ENCODE measurements around the gene ME3. TPM values are rescaled to one million over a fixed set of nuclear protein-coding genes. Genes with fewer than 3 reads are reported as not detected.

The ME3 gene
- total RNA-seq, 1 experiment from 2014 or later: 0.30 TPM

DNA sequence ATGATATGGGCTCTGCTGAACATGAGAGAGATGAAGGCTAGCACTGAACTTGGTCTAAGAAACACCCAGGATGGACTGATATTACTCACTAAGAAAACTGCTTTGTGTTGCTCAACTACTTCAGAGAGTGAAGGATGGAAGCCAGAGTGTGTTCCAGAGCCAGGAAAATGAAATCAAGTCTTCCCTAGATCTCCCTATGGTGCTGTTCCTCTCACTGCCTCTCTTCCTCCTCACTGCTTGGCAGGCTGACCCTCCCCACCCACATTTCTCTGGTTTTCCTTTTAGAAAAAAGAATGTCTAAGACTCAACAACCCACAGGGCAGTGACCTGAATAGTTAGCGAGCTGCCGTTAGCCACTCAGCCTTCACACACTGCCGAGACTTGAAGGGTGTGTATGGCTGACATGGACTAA, 232.1 kb downstream of the ME3 start:
- ATAC-seq (no peak), DNase-seq (ENCODE audit: low read depth, low spot score) (no peak)
- H3K4me3 ChIP-seq (replicated peaks in 1 of 2; ENCODE audit: low read depth in 1 of 2, low read length in 2 of 2): no peak overlapping the region
- no peaks in the 10 kb centered on the region for H3K36me3 ChIP-seq (ENCODE audit: control insufficient read depth in 1 of 2, insufficient read depth in 2 of 2, low read length in 2 of 2)
- RAD21 ChIA-PET (ENCODE audit: low non-redundant PET in 1 of 2, low total read pairs in 2 of 2, uncharacterized antibody in 2 of 2, unreplicated experiment in 2 of 2): no interaction called here
- H3K9me3 ChIP-seq (ENCODE audit: control insufficient read depth in 1 of 2, insufficient read depth in 1 of 2, low read depth in 1 of 2, low read length in 2 of 2): no peaks in the 10 kb centered on the region
- intact Hi-C loops (cut with micrococcal nuclease): no loop called here
- H2AFZ ChIP-seq (ENCODE audit: low read depth, low read length, poor library complexity, severe bottlenecking): no peak overlapping the region
- H3K27me3 ChIP-seq (ENCODE audit: insufficient read depth, low read length): no peaks in the 10 kb centered on the region
- CTCF ChIA-PET: no interaction called here
- peaks cover 9 to 17% of the 10 kb centered on the region in 2 experiments for H3K4me1 ChIP-seq (ENCODE audit: control insufficient read depth in 1 of 2, insufficient read depth in 2 of 2, low read length in 2 of 2)
- H3K9ac ChIP-seq (ENCODE audit: low read length): no peak overlapping the region
- H3K9me2 ChIP-seq (ENCODE audit: insufficient read depth): no peaks in the 10 kb centered on the region
- no peaks in the 10 kb centered on the region for H3K79me2 ChIP-seq (ENCODE audit: insufficient read depth, low read length)
- no TSS peak for BruUV-seq (replicated peaks)
- TF ChIP-seq, protein P1, sequence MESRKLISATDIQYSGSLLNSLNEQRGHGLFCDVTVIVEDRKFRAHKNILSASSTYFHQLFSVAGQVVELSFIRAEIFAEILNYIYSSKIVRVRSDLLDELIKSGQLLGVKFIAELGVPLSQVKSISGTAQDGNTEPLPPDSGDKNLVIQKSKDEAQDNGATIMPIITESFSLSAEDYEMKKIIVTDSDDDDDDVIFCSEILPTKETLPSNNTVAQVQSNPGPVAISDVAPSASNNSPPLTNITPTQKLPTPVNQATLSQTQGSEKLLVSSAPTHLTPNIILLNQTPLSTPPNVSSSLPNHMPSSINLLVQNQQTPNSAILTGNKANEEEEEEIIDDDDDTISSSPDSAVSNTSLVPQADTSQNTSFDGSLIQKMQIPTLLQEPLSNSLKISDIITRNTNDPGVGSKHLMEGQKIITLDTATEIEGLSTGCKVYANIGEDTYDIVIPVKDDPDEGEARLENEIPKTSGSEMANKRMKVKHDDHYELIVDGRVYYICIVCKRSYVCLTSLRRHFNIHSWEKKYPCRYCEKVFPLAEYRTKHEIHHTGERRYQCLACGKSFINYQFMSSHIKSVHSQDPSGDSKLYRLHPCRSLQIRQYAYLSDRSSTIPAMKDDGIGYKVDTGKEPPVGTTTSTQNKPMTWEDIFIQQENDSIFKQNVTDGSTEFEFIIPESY (IDR thresholded peaks at IDR 0.05; ENCODE audit: extremely low read depth, insufficient replicate concordance, low read length): no peak
- no peak for TF ChIP-seq YY1 (IDR thresholded peaks at IDR 0.05; ENCODE audit: extremely low read depth, insufficient replicate concordance, low read depth, low read length)
- no peak for TF ChIP-seq SRF (IDR thresholded peaks at IDR 0.05; ENCODE audit: low read depth)
- TF ChIP-seq, protein P2, sequence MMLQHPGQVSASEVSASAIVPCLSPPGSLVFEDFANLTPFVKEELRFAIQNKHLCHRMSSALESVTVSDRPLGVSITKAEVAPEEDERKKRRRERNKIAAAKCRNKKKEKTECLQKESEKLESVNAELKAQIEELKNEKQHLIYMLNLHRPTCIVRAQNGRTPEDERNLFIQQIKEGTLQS (IDR thresholded peaks at IDR 0.05): no peak
- TF ChIP-seq, protein P3, sequence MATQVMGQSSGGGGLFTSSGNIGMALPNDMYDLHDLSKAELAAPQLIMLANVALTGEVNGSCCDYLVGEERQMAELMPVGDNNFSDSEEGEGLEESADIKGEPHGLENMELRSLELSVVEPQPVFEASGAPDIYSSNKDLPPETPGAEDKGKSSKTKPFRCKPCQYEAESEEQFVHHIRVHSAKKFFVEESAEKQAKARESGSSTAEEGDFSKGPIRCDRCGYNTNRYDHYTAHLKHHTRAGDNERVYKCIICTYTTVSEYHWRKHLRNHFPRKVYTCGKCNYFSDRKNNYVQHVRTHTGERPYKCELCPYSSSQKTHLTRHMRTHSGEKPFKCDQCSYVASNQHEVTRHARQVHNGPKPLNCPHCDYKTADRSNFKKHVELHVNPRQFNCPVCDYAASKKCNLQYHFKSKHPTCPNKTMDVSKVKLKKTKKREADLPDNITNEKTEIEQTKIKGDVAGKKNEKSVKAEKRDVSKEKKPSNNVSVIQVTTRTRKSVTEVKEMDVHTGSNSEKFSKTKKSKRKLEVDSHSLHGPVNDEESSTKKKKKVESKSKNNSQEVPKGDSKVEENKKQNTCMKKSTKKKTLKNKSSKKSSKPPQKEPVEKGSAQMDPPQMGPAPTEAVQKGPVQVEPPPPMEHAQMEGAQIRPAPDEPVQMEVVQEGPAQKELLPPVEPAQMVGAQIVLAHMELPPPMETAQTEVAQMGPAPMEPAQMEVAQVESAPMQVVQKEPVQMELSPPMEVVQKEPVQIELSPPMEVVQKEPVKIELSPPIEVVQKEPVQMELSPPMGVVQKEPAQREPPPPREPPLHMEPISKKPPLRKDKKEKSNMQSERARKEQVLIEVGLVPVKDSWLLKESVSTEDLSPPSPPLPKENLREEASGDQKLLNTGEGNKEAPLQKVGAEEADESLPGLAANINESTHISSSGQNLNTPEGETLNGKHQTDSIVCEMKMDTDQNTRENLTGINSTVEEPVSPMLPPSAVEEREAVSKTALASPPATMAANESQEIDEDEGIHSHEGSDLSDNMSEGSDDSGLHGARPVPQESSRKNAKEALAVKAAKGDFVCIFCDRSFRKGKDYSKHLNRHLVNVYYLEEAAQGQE (IDR thresholded peaks at IDR 0.05; ENCODE audit: low read depth): no peak
- no peak for TF ChIP-seq EZH2phosphoT487 (IDR thresholded peaks at IDR 0.05; ENCODE audit: borderline replicate concordance)
- TF ChIP-seq CTCF (IDR thresholded peaks at IDR 0.05 in 2 of 3, conservative IDR thresholded peaks at IDR 0.05 in 1 of 3; ENCODE audit: borderline replicate concordance in 1 of 3, insufficient read depth in 1 of 3, low read depth in 2 of 3, low read length in 2 of 3): no peak
- no peak for TF ChIP-seq ELF1 (IDR thresholded peaks at IDR 0.05; ENCODE audit: borderline replicate concordance, low read depth)
- no peak for TF ChIP-seq ZNF274 (IDR thresholded peaks at IDR 0.05; ENCODE audit: low read depth, low read length)
- TF ChIP-seq SIN3A (IDR thresholded peaks at IDR 0.05; ENCODE audit: low read depth): no peak
- no peak for TF ChIP-seq CBX3 (IDR thresholded peaks at IDR 0.05; ENCODE audit: low read depth)
- TF ChIP-seq TCF7L2 (IDR thresholded peaks at IDR 0.05; ENCODE audit: borderline replicate concordance, extremely low read depth, insufficient read depth, insufficient read length): no peak
- no peak for TF ChIP-seq FOSL1 (IDR thresholded peaks at IDR 0.05; ENCODE audit: low read depth)
- TF ChIP-seq POLR2A (IDR thresholded peaks at IDR 0.05; ENCODE audit: borderline replicate concordance, extremely low read depth, insufficient read depth, insufficient read length): no peak
- no peak for TF ChIP-seq SP1 (IDR thresholded peaks at IDR 0.05; ENCODE audit: low read depth)
- no peak for TF ChIP-seq JUND (IDR thresholded peaks at IDR 0.05)
- TF ChIP-seq POLR2AphosphoS5 (IDR thresholded peaks at IDR 0.05; ENCODE audit: low read depth, low read length): no peak
- no peak overlapping the region for H3K27ac ChIP-seq (ENCODE audit: low read depth, low read length)
- POLR2A ChIA-PET: no interaction called here
- H3K4me2 ChIP-seq (ENCODE audit: low read length): no peak overlapping the region
- no peaks in the 10 kb centered on the region for H4K20me1 ChIP-seq (ENCODE audit: insufficient read depth)

Measured in HCT116 (cell line).